ENCODE measurements around the gene FBN2.
"Not testable (repeated sequence)": the region's sequence is repeated elsewhere in the genome, so short reads cannot be mapped to it uniquely, and the experiment has no call there.

Gene FBN2

DNA sequence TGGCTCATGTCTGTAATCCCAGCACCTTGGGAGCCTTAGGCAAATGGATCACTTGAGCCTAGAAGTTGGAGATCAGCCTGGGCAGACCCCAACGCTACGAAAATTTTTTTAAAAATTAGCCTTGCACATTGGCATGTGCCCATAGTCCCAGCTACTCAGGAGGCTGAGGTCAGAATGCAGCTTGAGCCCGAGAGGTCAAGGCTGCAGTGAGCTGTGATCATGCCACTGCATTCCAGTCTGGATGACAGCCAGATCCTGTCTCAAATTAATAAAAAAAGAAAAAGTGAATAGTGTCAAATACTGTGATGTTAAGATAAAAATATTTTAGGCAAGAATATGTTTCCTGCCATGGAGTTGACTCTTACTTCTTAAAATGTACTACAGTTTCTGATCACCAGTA lies 5.3 kb downstream of the FBN2 start:
- no peak for DNase-seq

- DNase-seq, result no peak
These were observed 5.9 kb downstream of the FBN2 start for GRCh38 chr5:128532127-128532526.

- DNase-seq, result no peak
These were observed 9.3 kb downstream of the FBN2 start for GRCh38 chr5:128528637-128529255.

- DNase-seq, result no peak
These were observed 9.9 kb downstream of the FBN2 start for GRCh38 chr5:128528126-128528525.

- no peak for DNase-seq
These were observed 11.0 kb downstream of the FBN2 start for GRCh38 chr5:128527077-128527476.

DNA sequence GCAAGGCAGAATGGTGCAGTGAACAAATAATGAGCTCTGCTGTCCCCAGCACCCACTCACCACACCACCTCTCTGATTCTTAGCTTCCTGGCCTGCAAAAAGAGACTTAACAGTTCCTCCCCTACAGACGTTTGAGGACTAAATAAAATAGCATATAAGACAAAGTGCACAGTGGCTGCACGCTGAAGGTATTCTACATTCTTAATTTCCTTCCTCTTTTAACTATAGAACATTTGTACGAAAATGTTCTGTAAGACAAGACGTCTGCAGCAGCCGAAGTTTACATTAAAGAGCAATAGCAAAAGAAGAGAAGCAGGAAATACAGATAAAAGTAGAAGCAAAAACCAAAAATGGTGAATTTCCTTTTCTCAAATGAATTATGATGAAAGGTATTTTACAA lies 15.7 kb downstream of the FBN2 start:
- DNase-seq, result no peak

DNA sequence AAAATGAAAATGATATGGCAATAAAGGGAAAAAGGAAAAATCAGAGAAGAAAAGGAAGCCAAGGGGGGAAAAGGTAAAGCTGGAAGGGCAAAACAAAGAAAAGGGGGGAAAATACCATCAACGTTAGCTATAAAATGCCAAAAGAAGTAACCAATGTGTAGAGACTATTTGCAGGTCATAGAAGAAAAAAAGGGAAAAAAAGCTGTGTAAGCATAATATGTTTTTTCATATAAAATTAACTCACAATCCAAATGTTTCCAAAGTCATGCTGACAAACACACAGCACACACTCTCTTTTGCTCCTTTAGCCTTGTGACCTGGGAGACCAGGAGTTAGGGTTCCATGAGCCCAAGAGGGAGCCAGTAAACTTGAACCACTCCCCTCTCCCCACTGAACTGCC lies 18.2 kb downstream of the FBN2 start:
- DNase-seq, result no peak

- DNase-seq, result no peak
These were observed 21.1 kb downstream of the FBN2 start for GRCh38 chr5:128516978-128517377.

DNA sequence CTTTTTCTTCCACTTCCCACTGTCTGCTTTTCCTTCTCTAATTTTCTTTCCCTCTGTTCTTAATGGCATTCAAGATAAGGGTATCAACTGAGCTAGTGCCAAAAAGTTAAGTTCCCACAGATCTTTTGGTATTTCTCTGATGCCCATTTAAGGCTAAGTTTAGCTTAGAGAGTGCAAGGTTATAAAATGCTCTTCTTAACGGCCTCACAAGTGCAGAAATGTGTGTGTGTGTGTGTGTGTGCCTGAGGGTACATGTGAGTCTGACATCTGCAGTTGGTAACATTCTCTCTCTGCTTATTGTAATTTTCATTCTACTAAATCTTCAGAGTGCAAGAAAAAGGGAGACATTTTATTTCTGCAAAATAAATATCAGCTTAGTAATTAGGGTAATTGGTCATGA lies 24.2 kb downstream of the FBN2 start:
- no peak for DNase-seq

DNA sequence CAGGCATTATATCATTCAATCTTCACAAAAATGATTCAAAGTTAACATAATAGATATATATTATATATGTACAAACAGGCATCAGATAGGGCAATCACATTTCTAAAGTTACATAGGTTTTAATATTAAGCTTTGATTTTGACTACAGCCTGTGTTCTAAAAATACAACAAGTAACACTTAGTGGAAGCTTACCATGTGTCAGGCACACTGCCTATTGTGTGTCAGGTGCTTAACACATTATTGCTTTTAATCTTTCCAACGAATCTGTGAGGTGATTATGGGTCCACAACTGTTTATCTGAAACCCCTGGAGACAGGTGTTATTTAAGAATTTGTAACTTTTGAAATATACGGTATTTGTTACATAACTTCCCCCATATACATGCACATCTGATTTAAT lies 25.2 kb downstream of the FBN2 start:
- no peak for DNase-seq

DNA sequence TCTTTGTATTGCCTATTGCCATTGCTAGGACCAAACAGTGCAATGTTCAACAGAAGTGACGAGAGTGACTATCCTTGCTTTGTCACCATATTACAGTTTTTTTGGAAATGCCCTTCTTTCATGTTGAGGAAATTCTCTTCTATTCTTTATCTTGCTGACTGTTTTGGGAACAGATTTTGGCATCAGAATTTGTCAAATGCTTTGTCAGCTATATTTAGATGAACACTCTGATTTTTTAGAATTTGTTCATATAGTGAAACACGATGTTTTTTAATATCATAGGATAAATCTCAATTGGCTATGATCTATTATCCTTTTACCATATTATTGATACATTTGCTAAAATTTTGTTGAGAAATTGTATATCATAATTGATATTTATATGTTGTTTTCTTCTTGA lies 31.4 kb downstream of the FBN2 start:
- DNase-seq, result no peak

- not testable (repeated sequence) for DNase-seq
These were observed 34.3 kb downstream of the FBN2 start for GRCh38 chr5:128503727-128504126.

GRCh38 chr5:128498844-128499455 lies 39.1 kb downstream of the FBN2 start:
- DNase-seq, result peak; percentile 9 to 40

DNA sequence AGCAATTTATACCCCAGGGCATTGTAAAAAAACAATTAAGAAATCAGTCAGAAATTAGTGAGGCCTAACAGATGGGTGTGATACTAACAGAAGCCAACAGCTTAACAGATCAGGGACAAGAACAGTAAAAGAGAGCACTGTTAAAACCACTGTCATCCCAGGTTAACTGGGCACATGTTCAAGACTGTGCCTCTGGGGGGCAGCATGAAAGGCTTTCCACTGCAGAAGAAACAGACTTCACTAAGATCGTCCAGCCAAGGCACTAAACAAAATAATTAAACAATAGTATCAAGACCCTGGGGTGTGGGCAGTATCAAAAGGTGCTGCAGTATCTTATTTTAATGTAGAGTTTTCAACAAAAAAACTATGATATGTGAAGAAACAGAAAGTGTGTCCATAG lies 43.5 kb downstream of the FBN2 start:
- no peak for DNase-seq

DNA sequence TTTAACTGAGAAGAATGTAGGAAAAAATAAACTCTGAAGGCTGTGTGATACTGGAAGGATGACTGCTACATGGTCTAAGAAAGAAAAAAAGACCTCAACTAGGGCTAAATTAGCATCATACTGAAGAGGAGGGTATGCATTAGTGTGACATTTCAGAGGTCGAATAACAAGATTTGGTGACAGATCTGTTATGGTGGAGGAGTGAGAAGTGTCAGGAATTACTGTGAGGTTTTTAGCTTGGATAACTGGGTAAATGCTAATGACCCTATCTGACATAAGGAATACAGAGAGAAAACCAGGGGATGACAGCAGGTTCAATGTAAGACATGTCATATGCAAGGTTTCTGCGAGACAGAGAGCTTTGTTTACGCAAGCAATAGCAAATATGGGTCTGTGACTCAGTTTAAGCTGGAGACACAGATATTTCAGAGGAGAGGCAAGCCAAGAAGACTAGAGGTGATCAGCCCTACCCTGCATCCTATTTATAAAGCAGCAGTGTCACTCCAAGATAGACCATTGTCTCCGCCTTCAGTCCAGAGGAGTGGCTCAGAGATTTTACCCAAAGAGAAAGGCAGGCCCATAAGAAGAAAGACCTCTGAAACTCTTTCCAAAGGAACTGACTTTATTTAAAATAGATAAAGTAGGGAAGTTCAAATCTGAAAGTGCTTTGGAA lies 44.3 kb downstream of the FBN2 start:
- no peak for DNase-seq

- no peak for DNase-seq
These were observed 46.8 kb downstream of the FBN2 start for GRCh38 chr5:128491291-128491690.

DNA sequence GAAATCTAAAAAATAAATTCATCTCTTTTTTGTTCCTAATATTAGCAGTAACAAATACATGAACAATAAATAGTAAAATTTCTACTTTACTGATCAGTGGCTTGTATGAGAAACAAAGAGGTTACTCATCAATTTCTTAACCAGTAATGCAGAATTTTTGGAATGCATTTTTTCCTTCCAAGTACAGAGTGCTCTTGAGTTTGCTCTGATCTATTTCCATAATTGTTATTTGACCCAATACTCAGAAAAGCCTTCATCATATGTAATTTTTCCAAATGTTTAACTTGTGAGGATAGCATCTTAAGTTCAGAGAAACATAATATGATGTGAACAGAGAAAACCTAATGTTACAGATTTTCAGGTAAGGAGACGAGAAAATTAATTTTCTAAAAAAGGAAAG lies 47.3 kb downstream of the FBN2 start:
- DNase-seq, result no peak

- DNase-seq, result no peak
These were observed 51.0 kb downstream of the FBN2 start for GRCh38 chr5:128487041-128487440.

DNA sequence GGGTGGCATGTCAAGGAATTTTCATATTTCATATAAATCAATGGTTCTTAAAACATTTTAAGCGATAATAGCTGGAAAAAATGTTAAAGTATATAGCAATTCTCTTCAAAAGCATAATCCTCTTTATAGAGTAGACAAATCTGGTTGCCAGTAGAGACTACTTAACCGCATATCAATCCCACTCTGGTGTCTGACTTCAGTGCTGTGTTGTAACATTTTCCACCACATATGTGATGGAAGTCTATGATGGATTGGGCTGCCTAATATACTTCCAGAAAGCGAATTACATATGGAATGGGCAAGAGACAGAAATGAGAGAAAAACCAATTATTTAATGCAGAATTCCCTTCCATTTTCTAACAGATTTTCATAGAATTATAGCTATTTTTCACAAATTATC lies 54.3 kb downstream of the FBN2 start:
- DNase-seq, result no peak

DNA sequence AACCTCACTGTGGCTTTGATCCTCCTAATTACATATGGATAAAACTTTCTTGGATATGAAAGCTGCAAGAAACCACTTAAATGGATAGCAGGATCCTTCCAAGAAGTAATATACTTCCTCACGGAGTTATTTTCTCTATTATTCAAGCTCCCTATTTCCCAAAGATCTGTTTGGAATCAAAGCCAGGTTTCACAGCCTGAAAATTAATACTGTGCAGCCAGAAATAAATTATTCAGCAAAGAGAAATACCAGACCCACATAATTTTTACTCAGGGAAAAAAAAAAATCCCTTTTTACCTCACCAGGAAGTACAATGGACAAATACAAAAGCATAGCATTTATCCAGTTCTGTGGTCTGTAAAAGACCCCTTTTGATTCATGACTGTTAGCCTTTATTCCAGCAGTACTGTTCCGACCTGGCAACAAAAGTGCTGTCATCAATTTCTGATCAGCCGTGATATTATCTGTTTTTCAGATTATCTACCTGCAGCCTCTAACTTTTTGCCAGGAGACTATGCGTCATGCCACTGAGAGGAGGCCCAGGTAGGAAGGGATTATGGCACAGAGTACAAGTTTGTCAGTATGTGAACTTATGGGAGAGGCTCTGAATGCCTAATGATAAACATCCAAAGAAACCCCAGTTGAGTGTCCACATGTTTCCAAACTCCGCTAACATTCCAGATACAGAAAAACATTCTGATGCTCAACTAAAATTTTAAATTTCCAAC lies 57.0 kb downstream of the FBN2 start:
- DNase-seq, result no peak

GRCh38 chr5:128480158-128480557 lies 57.9 kb downstream of the FBN2 start:
- no peak for DNase-seq

DNA sequence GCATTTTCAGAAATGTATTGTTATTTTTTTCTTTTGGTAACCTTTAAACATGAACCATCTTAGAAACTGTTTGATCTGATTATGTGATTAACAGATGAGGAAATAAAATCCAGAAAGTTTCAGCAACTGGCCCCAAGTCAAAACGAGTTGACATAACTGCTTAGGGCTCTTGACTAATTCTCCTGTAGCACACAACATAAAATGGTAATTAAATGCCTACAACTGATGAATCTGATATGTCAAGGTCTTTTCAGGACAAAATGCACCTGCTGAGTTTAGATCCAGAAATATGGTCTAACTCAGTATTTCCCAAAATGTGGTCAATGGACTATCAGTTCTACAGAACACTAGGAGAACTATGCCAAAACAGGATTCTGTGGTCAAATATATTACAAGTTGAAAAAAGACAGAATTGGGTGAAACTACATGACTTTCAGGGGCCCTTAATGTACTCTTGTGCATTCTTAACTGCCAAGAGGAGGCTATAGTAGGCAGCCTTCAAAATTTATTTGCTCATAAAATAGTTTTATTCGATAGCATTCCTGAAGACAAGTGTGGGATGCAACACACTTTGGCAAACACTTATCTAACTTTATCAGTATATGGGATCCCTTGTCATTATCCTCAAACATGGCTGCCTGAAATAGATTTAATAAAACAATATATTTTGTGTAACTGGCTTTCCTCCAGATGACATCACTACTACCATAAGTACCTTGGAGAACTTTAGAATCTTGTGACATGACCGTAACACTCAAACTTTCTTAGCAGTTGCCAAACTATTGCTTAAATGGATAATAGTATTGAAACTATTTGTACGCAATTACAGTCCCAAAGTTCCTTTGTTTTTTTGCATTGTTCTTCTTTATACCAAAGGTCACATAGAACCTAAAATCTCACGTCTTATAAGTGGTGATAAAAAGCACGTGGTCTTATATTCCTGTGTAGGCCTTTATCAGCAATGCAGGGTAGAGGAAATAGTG lies 59.4 kb downstream of the FBN2 start:
- DNase-seq, result no peak

DNA sequence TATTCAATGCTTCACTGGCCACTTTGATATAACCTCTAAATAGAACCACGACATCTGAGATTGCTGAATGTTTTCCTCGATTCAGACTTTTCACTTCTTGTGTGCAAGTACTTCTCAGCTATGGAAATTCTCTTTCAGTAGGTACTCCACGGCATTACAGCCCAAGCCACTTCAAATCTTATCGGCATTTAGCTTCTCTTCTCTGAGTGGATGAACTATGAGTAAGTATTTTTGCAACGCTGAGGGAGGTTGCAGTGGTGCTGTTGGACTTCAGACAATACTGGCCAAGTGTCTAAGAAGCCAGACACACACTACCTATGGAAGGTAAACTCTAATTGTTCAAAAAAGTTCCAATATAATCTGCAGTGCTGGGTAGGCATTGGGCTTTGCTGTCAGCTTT lies 60.1 kb downstream of the FBN2 start:
- DNase-seq, result no peak

Measured in SHP77 (cell line).